ENCODE measurements around the gene CRYZL1.

GRCh38 chr21:33651965-33652680 is 10.6 kb upstream of the CRYZL1 start:
- TF ChIP-seq CTCF (IDR thresholded peaks at IDR 0.05) (no peak), POLR2A (IDR thresholded peaks at IDR 0.05) (no peak)

Data from Peyer's patch (tissue), 4 donors.